Measurements from ENCODE around the gene RIPK3.
"Not testable (repeated sequence)": the region's sequence is repeated elsewhere in the genome, so short reads cannot be mapped to it uniquely, and the experiment has no call there.

The RIPK3 gene

DNA sequence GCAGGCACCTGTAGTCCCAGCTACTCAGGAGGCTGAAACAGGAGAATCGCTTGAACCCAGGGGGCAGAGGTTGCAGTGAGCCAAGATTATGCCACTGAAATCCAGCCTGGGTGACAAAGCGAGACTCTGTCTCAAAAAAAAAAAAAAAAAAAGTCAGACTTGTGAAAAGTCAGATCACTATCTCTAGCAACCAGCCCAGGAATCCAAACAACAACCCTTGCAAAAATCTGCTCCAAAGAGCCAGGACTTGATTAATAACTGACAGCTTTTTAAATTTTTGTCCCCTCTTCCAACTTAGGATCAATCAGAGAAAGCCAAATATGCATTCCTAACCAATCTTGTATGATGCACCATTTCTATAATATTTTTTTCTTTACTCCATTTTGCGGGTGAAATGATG is 20.5 kb upstream of the RIPK3 start:
- H3K27me3 ChIP-seq (ENCODE audit: control insufficient read depth in 1 of 2, insufficient read depth in 2 of 2, low read length in 2 of 2) = no peaks in the 10 kb centered on the region
- no peaks in the 10 kb centered on the region for H3K4me1 ChIP-seq (ENCODE audit: control insufficient read depth, insufficient read depth, low read length)
- no peak overlapping the region for H3K27ac ChIP-seq (ENCODE audit: low read length)

DNA sequence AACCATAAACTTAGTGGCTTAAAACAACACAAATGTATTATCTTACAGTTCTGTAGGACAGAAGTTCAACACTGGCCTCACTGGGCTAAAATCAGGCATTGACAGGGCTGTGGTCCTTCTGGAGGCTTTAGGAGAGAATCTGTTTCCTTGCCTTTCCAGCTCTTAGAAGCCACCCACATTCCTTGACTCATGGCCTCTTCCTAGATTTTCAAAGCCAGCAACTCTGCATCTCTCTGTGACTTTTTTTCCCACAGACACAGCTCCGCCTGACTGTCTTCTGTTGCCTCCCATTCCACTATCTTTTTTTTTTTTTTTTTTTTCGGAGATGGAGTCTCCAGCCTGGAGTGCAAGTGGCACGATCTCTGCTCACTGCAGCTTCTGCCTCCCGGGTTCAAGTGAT is 16.4 kb upstream of the RIPK3 start:
- H3K4me1 ChIP-seq (ENCODE audit: control insufficient read depth, insufficient read depth, low read length) = no peaks in the 10 kb centered on the region
- H3K27me3 ChIP-seq (ENCODE audit: control insufficient read depth in 1 of 2, insufficient read depth in 2 of 2, low read length in 2 of 2) = peaks cover 0 to 3% of the 10 kb centered on the region in 2 donors
- no peak overlapping the region for H3K9ac ChIP-seq (ENCODE audit: low read length in 2 of 2)
- H3K36me3 ChIP-seq (ENCODE audit: control insufficient read depth in 2 of 2, insufficient read depth in 2 of 2, low read length in 2 of 2) = no peaks in the 10 kb centered on the region
- no peak overlapping the region for H3K27ac ChIP-seq (ENCODE audit: low read length)
- H3K4me3 ChIP-seq (ENCODE audit: low read length in 2 of 2) = no peak overlapping the region
- no peaks in the 10 kb centered on the region for H3K9me3 ChIP-seq (ENCODE audit: control insufficient read depth in 2 of 2, low read length in 2 of 2)

More for the DNA sequence above, 20.5 kb upstream of the RIPK3 start:
- no peaks in the 10 kb centered on the region for H3K9me3 ChIP-seq (ENCODE audit: control insufficient read depth in 2 of 2, low read length in 2 of 2)
- no peaks in the 10 kb centered on the region for H3K36me3 ChIP-seq (ENCODE audit: control insufficient read depth in 2 of 2, insufficient read depth in 2 of 2, low read length in 2 of 2)
- H3K4me3 ChIP-seq (ENCODE audit: low read length in 2 of 2) = no peak overlapping the region
- H3K9ac ChIP-seq (ENCODE audit: low read length in 2 of 2) = no peak overlapping the region

DNA sequence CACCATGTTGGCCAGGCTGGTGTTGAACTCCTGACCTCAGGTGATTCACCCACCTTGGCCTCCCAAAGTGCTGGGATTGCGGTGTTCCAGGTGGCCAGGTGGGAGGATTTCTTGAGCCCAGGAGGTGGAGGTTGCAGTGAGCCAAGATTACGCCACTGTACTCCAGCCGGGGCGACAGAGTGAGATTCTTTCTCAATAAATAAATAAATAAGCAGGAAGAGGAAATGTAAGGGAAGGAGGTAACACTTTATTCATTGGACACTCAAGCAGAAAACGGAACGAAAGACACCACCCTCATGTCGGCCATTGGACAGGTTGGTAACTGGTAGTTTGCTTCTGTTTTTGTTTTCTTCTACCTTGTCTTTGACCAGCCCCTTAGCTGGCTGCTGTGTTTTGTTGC is 15.2 kb upstream of the RIPK3 start:
- H3K4me1 ChIP-seq (ENCODE audit: control insufficient read depth, insufficient read depth, low read length) = no peaks in the 10 kb centered on the region
- no peak overlapping the region for H3K4me3 ChIP-seq (ENCODE audit: low read length in 2 of 2)
- no peaks in the 10 kb centered on the region for H3K9me3 ChIP-seq (ENCODE audit: control insufficient read depth in 2 of 2, low read length in 2 of 2)

DNA sequence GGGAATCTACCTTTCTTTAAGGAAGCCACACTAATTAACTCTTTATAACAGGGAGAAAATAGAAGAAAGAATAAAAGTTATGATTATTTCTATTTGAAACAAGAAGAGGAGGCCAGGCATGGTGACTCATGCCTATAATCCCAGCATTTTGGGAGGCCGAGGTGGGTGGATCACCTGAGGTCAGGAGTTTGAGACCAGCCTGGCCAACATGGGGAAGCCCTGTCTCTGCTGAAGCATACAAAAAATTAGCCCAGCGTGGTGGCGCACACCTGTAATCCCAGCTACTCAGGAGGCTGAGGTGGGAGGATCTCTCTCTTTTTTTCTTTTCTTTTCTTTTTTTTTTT is 14.7 kb upstream of the RIPK3 start:
- not testable (repeated sequence) for H3K9ac ChIP-seq (ENCODE audit: low read length in 2 of 2); H3K36me3 ChIP-seq (ENCODE audit: control insufficient read depth in 2 of 2, insufficient read depth in 2 of 2, low read length in 2 of 2); H3K4me1 ChIP-seq (ENCODE audit: control insufficient read depth, insufficient read depth, low read length); H3K27ac ChIP-seq (ENCODE audit: low read length); H3K9me3 ChIP-seq (ENCODE audit: control insufficient read depth in 2 of 2, low read length in 2 of 2); H3K4me3 ChIP-seq (ENCODE audit: low read length in 2 of 2); H3K27me3 ChIP-seq (ENCODE audit: control insufficient read depth in 1 of 2, insufficient read depth in 2 of 2, low read length in 2 of 2)

More for the DNA sequence above, 15.2 kb upstream of the RIPK3 start:
- Histone ChIP-seq H3K27me3 (ENCODE audit: control insufficient read depth in 1 of 2, insufficient read depth in 2 of 2, low read length in 2 of 2) (peaks cover 0 to 5% of the 10 kb centered on the region in 2 donors), H3K9ac (ENCODE audit: low read length in 2 of 2) (no peak overlapping the region), H3K27ac (ENCODE audit: low read length) (no peak overlapping the region), H3K36me3 (ENCODE audit: control insufficient read depth in 2 of 2, insufficient read depth in 2 of 2, low read length in 2 of 2) (no peaks in the 10 kb centered on the region)

DNA sequence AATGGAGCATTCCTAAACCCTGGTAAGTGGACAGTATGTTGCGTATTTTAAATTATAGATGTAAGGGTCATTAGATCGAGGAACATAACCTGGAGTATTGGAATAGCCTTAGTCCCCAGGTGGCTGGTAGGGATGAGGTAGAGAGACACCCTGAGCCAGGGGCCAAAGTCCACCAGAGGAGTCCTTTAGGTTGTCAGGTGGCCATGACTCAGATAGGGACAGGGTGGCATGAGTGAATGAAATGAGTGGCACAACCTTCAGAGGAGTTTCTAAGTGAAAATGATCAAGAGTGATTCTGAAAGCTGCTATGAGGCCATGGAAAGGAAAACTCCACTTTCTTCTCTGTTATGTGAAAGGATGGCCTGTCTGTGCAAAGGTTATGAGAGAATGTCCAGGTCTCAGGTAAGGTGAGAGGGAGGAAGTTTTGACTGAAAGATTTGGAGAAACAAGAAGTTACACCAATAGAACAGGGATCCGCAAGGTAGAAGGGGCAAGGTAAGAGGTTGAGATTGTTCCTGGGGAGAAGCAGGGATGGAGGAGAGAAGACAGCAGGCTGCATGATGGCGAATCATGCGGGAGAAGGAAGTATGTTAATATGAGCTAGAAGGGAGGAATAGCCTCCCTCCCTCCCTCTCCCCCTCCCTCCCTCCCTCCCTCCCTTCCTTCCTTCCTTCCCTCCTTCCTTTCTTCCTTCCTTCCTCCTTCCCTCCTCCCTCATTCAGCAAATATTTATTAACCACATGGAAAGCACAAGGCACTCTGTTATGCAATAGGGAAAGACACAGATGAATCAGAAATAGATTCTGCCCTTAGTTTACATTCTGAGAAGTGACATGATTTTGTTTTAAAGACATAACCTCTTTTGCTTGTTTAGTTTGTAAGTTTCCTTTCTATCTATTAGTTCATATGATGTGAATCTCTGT is 14.0 kb upstream of the RIPK3 start:
- Histone ChIP-seq H3K27me3 (ENCODE audit: control insufficient read depth in 1 of 2, insufficient read depth in 2 of 2, low read length in 2 of 2) (peaks cover 0 to 8% of the 10 kb centered on the region in 2 donors), H3K9ac (ENCODE audit: low read length in 2 of 2) (no peak overlapping the region), H3K36me3 (ENCODE audit: control insufficient read depth in 2 of 2, insufficient read depth in 2 of 2, low read length in 2 of 2) (no peaks in the 10 kb centered on the region), H3K4me1 (ENCODE audit: control insufficient read depth, insufficient read depth, low read length) (no peaks in the 10 kb centered on the region), H3K4me3 (ENCODE audit: low read length in 2 of 2) (no peak overlapping the region), H3K9me3 (ENCODE audit: control insufficient read depth in 2 of 2, low read length in 2 of 2) (no peaks in the 10 kb centered on the region), H3K27ac (ENCODE audit: low read length) (no peak overlapping the region)

DNA sequence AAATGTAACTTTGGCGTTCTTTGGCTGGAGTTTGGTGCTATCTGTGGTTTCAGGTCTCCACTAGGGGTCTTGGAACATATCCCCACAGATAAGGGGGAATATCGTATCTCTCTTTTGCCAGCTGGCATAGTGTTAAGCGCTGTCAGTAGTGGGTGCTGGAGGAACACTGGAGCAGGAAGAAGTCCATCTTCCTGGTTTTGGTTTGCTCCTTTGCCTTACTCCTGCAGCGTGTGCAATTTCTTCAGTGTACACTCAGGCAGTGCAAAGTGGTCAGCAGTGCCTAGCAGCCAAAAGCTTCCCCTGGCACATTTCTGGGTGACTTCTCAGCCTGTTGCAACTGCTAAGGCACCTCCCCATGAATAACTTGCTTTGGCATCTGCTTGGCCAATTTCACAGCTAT is 11.7 kb upstream of the RIPK3 start:
- Histone ChIP-seq H3K36me3 (ENCODE audit: control insufficient read depth in 2 of 2, insufficient read depth in 2 of 2, low read length in 2 of 2) (no peaks in the 10 kb centered on the region), H3K4me1 (ENCODE audit: control insufficient read depth, insufficient read depth, low read length) (no peaks in the 10 kb centered on the region), H3K27ac (ENCODE audit: low read length) (no peak overlapping the region), H3K27me3 (ENCODE audit: control insufficient read depth in 1 of 2, insufficient read depth in 2 of 2, low read length in 2 of 2) (peaks cover 0 to 8% of the 10 kb centered on the region in 2 donors), H3K9ac (ENCODE audit: low read length in 2 of 2) (no peak overlapping the region), H3K9me3 (ENCODE audit: control insufficient read depth in 2 of 2, low read length in 2 of 2) (no peaks in the 10 kb centered on the region), H3K4me3 (ENCODE audit: low read length in 2 of 2) (no peak overlapping the region)

DNA sequence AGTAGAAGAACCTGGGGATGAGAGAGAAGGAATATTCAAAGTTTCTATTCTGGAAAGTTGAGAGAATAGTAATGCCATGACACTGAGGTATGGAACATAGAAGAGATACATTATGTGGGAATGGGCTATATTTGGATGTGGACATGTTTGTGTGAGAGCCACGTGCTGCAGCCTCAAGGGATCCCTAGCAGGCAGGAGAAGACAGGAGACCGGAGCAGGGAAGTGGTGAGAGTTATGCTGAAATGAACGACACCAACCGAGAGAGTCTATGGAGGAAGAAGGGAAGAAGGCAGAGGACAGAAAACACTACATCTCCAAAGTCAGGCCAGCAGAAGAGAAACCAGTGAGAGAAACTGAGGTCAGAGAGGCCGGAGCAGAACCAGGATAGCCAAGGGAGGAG is 10.0 kb upstream of the RIPK3 start:
- no peaks in the 10 kb centered on the region for H3K4me1 ChIP-seq (ENCODE audit: control insufficient read depth, insufficient read depth, low read length)
- H3K27me3 ChIP-seq (ENCODE audit: control insufficient read depth in 1 of 2, insufficient read depth in 2 of 2, low read length in 2 of 2) = peaks cover 0 to 10% of the 10 kb centered on the region in 2 donors

DNA sequence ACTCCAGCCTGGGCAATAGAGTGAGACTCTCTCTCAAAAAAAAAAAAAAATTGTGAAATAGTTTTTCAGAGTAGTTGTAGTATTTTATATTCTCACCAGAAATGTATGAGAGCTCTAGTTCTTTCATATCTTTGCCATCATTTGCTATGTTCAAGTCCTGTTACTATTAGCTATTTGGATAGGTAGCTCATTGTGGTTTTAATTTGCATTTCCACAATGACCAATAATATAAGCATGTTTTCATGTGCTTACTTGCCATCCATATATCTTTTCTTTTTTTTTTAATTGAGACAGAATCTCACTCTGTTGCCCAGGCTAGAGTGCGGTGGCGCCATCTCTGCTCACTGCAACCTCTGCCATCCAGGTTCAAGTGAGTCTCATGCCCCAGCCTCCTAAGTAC is 8.4 kb upstream of the RIPK3 start:
- H3K9ac ChIP-seq (ENCODE audit: low read length in 2 of 2) = no peak overlapping the region
- no peak overlapping the region for H3K4me3 ChIP-seq (ENCODE audit: low read length in 2 of 2)
- H3K27me3 ChIP-seq (ENCODE audit: control insufficient read depth in 1 of 2, insufficient read depth in 2 of 2, low read length in 2 of 2) = peaks cover 0 to 11% of the 10 kb centered on the region in 2 donors
- H3K36me3 ChIP-seq (ENCODE audit: control insufficient read depth in 2 of 2, insufficient read depth in 2 of 2, low read length in 2 of 2) = no peaks in the 10 kb centered on the region
- no peaks in the 10 kb centered on the region for H3K9me3 ChIP-seq (ENCODE audit: control insufficient read depth in 2 of 2, low read length in 2 of 2)
- H3K4me1 ChIP-seq (ENCODE audit: control insufficient read depth, insufficient read depth, low read length) = no peaks in the 10 kb centered on the region
- no peak overlapping the region for H3K27ac ChIP-seq (ENCODE audit: low read length)

More for the DNA sequence above, 10.0 kb upstream of the RIPK3 start:
- H3K27ac ChIP-seq (ENCODE audit: low read length) = no peak overlapping the region
- no peak overlapping the region for H3K9ac ChIP-seq (ENCODE audit: low read length in 2 of 2)
- H3K9me3 ChIP-seq (ENCODE audit: control insufficient read depth in 2 of 2, low read length in 2 of 2) = no peaks in the 10 kb centered on the region
- H3K4me3 ChIP-seq (ENCODE audit: low read length in 2 of 2) = no peak overlapping the region
- H3K36me3 ChIP-seq (ENCODE audit: control insufficient read depth in 2 of 2, insufficient read depth in 2 of 2, low read length in 2 of 2) = no peaks in the 10 kb centered on the region

DNA sequence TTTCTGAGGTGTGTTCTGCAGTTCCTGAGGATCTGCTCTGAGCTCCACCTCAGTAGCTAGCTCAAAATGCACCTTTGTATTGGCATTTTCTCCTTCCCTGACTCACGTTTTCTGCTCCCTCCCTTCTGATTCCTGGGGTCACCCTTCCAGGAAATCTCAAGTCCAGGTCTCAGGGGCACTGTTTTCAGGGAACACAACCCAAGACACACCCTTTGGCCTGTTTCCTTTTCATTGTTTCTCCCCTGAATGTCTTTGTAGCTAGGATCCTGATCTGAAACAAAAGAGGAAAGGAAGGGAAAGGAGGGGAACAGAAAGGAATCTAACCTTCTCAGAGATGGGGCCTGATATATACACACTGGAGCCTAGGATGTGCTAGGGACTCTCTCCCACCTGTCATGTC is 7.3 kb upstream of the RIPK3 start:
- Histone ChIP-seq H3K9me3 (ENCODE audit: control insufficient read depth in 2 of 2, low read length in 2 of 2) (no peaks in the 10 kb centered on the region), H3K4me3 (ENCODE audit: low read length in 2 of 2) (no peak overlapping the region), H3K27ac (ENCODE audit: low read length) (no peak overlapping the region), H3K27me3 (ENCODE audit: control insufficient read depth in 1 of 2, insufficient read depth in 2 of 2, low read length in 2 of 2) (peaks cover 0 to 11% of the 10 kb centered on the region in 2 donors), H3K36me3 (ENCODE audit: control insufficient read depth in 2 of 2, insufficient read depth in 2 of 2, low read length in 2 of 2) (no peaks in the 10 kb centered on the region), H3K4me1 (ENCODE audit: control insufficient read depth, insufficient read depth, low read length) (no peaks in the 10 kb centered on the region), H3K9ac (ENCODE audit: low read length in 2 of 2) (no peak overlapping the region)

DNA sequence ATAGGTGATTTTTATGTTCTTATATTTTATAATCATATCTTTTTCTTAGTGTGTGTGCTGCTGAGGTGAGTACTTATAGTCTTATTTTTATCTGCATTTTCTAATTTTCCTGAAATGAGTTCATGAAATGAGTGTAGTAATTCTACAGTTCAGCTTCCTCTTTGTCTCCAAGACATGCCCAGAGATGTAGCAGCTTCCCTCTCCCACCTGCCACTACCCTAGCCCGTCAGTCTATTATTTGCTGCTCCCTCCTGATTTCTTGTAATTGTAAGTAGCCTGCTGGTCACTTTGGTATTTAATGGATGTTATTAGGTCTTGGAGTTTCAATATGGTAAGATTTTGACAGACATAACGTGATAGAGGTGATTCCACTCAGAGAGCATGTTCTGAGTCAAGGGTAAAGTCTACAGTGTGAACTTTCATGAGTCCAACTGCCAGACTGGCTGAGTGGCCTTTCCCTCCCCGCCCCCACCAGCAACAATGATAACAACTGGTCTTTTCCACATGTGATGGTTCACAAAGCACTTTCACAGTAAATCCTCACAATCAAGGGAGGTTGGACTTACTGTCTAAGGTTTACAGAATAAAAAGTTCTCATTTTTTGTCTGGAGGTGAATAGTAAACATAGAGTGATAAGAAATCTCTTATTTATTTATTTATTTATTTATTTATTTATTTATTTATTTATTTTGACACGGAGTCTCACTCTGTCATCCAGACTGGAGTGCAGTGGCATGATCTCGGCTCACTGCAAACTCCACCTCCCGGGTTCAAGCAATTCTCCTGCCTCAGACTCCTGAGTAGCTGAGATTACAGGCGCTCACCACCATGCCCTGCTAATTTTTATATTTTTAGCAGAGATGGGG is 4.2 kb upstream of the RIPK3 start:
- Histone ChIP-seq H3K27me3 (ENCODE audit: control insufficient read depth in 1 of 2, insufficient read depth in 2 of 2, low read length in 2 of 2) (peaks cover 7 to 9% of the 10 kb centered on the region in 2 donors), H3K36me3 (ENCODE audit: control insufficient read depth in 2 of 2, insufficient read depth in 2 of 2, low read length in 2 of 2) (no peaks in the 10 kb centered on the region), H3K9me3 (ENCODE audit: control insufficient read depth in 2 of 2, low read length in 2 of 2) (no peaks in the 10 kb centered on the region), H3K4me3 (ENCODE audit: low read length in 2 of 2) (no peak overlapping the region), H3K4me1 (ENCODE audit: control insufficient read depth, insufficient read depth, low read length) (peaks cover 2% of the 10 kb centered on the region), H3K9ac (ENCODE audit: low read length in 2 of 2) (no peak overlapping the region), H3K27ac (ENCODE audit: low read length) (no peak overlapping the region)

Measured in stomach smooth muscle (tissue), 2 donors.